Measurements from ENCODE around the gene STIMATE. TPM values are rescaled to one million over a fixed set of nuclear protein-coding genes. Genes with fewer than 3 reads are reported as not detected.
A peak's percentile ranks its signal among the peaks of the same experiment; 100 is the strongest.

STIMATE gene
- total and polyA plus RNA-seq, 9 of the 15 experiments (the other 6 are each of a cell fraction or from before 2014, with no cell fraction given) = 0.14 to 7.7 (median 4.9) TPM

DNA sequence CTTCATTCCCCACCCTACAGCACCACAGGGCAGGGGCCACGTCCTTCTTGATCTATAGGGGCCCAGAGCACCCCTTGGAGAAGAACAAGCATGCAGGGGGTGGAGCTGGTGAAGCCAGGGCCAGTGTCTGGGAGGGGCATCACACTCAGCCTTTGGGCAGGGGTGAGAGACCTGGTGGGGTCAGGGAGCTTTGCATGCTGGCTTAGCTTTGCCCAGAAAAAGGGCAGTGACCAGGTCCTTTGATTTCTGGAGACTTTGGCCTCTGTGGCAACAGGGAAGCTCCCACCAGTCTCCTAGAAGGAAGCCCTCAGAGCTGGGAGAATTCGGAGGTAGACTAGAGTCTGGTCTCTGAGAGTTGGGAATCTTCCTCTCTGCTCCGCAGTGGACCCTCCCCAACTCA is 67.9 kb downstream of the STIMATE start:
- no TSS peak for BruUV-seq (replicated peaks)
- Histone ChIP-seq H3K4me1 (replicated peaks in 1 of 2; ENCODE audit: control insufficient read depth in 2 of 2, insufficient read depth in 2 of 2, low read length in 2 of 2) (peaks cover 15 to 20% of the 10 kb centered on the region in 2 experiments), H2AFZ (ENCODE audit: low read depth, low read length) (no peak overlapping the region), H3K27ac (ENCODE audit: extremely low read depth, low read depth, low read length) (no peak overlapping the region), H3K36me3 (ENCODE audit: control insufficient read depth, insufficient read depth, low read length) (no peaks in the 10 kb centered on the region), H3K9me3 (replicated peaks; ENCODE audit: control insufficient read depth, insufficient read depth, low read depth, low read length) (no peaks in the 10 kb centered on the region), H3K4me2 (ENCODE audit: insufficient read depth, low read length) (no peak overlapping the region), H3K9me1 (ENCODE audit: control insufficient read depth, insufficient read depth, low read length) (no peaks in the 10 kb centered on the region), H3K79me2 (ENCODE audit: control insufficient read depth, insufficient read depth, low read length) (no peaks in the 10 kb centered on the region), H4K20me1 (replicated peaks; ENCODE audit: control insufficient read depth, insufficient read depth, low read length) (no peaks in the 10 kb centered on the region; the same call in 1 of the 2 replicates), H3K9ac (ENCODE audit: insufficient read depth in 1 of 2, low read depth in 2 of 2, low read length in 2 of 2) (0 out of 4 replicates have a peak overlapping the region, but pooled peaks of 1 of the 2 experiments have one; percentile 48), H3K27me3 (ENCODE audit: control insufficient read depth in 2 of 2, insufficient read depth in 2 of 2, low read length in 2 of 2) (peaks cover 0 to 36% of the 10 kb centered on the region in 2 experiments; a peak in 4 of 5 replicates), H3K4me3 (no peak overlapping the region)
- in situ Hi-C loops (cut with MboI) (no loop called here), intact Hi-C loops (cut with micrococcal nuclease) (no loop called here)
- ChIA-PET CTCF (ENCODE audit: low intra/inter-chr PET ratio) (no interaction called here), POLR2A (no interaction called here)
- WGBS (ENCODE audit: insufficient coverage, low coverage, missing lambda C conversion rate) = 17% methylated on average over 3 of the region's 3 CpGs
- no peak for FAIRE-seq
- no peak for DNase-seq (ENCODE audit: extremely low read depth in 1 of 4, low spot score in 3 of 4)
- no peak for ATAC-seq
- no peak for TF ChIP-seq PTBP1 (IDR thresholded peaks at IDR 0.05; ENCODE audit: low read depth, low read length)
- TF ChIP-seq ESRRA (IDR thresholded peaks at IDR 0.05; ENCODE audit: borderline replicate concordance, low read depth) = no peak
- TF ChIP-seq STAT5B (CRISPR knock-in tag; IDR thresholded peaks at IDR 0.05) = no peak
- TF ChIP-seq NONO (IDR thresholded peaks at IDR 0.05; ENCODE audit: low read depth in 2 of 2, low read length in 1 of 2) = no peak
- TF ChIP-seq OTX1 (CRISPR knock-in tag; IDR thresholded peaks at IDR 0.05) = no peak
- TF ChIP-seq, protein P1, sequence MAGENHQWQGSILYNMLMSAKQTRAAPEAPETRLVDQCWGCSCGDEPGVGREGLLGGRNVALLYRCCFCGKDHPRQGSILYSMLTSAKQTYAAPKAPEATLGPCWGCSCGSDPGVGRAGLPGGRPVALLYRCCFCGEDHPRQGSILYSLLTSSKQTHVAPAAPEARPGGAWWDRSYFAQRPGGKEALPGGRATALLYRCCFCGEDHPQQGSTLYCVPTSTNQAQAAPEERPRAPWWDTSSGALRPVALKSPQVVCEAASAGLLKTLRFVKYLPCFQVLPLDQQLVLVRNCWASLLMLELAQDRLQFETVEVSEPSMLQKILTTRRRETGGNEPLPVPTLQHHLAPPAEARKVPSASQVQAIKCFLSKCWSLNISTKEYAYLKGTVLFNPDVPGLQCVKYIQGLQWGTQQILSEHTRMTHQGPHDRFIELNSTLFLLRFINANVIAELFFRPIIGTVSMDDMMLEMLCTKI (IDR thresholded peaks at IDR 0.05; ENCODE audit: partially characterized antibody) = no peak
- TF ChIP-seq U2AF2 (optimal IDR thresholded peaks at IDR 0.05; ENCODE audit: low read depth, low read length) = no peak
- TF ChIP-seq, protein P2, sequence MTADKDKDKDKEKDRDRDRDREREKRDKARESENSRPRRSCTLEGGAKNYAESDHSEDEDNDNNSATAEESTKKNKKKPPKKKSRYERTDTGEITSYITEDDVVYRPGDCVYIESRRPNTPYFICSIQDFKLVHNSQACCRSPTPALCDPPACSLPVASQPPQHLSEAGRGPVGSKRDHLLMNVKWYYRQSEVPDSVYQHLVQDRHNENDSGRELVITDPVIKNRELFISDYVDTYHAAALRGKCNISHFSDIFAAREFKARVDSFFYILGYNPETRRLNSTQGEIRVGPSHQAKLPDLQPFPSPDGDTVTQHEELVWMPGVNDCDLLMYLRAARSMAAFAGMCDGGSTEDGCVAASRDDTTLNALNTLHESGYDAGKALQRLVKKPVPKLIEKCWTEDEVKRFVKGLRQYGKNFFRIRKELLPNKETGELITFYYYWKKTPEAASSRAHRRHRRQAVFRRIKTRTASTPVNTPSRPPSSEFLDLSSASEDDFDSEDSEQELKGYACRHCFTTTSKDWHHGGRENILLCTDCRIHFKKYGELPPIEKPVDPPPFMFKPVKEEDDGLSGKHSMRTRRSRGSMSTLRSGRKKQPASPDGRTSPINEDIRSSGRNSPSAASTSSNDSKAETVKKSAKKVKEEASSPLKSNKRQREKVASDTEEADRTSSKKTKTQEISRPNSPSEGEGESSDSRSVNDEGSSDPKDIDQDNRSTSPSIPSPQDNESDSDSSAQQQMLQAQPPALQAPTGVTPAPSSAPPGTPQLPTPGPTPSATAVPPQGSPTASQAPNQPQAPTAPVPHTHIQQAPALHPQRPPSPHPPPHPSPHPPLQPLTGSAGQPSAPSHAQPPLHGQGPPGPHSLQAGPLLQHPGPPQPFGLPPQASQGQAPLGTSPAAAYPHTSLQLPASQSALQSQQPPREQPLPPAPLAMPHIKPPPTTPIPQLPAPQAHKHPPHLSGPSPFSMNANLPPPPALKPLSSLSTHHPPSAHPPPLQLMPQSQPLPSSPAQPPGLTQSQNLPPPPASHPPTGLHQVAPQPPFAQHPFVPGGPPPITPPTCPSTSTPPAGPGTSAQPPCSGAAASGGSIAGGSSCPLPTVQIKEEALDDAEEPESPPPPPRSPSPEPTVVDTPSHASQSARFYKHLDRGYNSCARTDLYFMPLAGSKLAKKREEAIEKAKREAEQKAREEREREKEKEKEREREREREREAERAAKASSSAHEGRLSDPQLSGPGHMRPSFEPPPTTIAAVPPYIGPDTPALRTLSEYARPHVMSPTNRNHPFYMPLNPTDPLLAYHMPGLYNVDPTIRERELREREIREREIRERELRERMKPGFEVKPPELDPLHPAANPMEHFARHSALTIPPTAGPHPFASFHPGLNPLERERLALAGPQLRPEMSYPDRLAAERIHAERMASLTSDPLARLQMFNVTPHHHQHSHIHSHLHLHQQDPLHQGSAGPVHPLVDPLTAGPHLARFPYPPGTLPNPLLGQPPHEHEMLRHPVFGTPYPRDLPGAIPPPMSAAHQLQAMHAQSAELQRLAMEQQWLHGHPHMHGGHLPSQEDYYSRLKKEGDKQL (CRISPR knock-in tag; IDR thresholded peaks at IDR 0.05; ENCODE audit: borderline replicate concordance) = no peak
- TF ChIP-seq ZNF197 (CRISPR knock-in tag; IDR thresholded peaks at IDR 0.05; ENCODE audit: low read depth) = no peak
- TF ChIP-seq LEF1 (IDR thresholded peaks at IDR 0.05) = no peak
- TF ChIP-seq RBM22 (IDR thresholded peaks at IDR 0.05; ENCODE audit: low read depth, low read length, poor library complexity, severe bottlenecking) = no peak
- TF ChIP-seq RBM25 (IDR thresholded peaks at IDR 0.05; ENCODE audit: low read depth, low read length, severe bottlenecking) = no peak
- no peak for TF ChIP-seq TOE1 (IDR thresholded peaks at IDR 0.05; ENCODE audit: borderline replicate concordance)
- TF ChIP-seq TOE1 (CRISPR knock-in tag; IDR thresholded peaks at IDR 0.05; ENCODE audit: borderline replicate concordance, low read depth) = no peak

All from K562 (cell line).